Natural killer cell (primary cell): ENCODE results near the gene PLEKHA6. TPM values are rescaled to one million over a fixed set of nuclear protein-coding genes. Genes with fewer than 3 reads are reported as not detected.

Source experiments
- ATAC-seq, 3 donors: fragments of 150-1000 bp in 2 of 3; fragments of 200-7000 bp in 1 of 3; cut with Tn5 transposase; 1 replicate in 1 of 3; 2 replicates in 2 of 3; pipeline ENCODE4 v1.10.0; 2021; ENCODE audit warnings: mild to moderate bottlenecking in 2 of 3, moderate library complexity in 2 of 3
- DNase-seq, 2 donors: peaks; one replicate each; pipeline versions ENCODE4 v3.0.0 to v3.0.0-alpha.2; 2013 to 2021; ENCODE audit warnings: mixed read lengths in 1 of 2
- H3K27ac ChIP-seq: one replicate; pipeline ENCODE4 v1.5.1; 2013; ENCODE audit warnings: mild to moderate bottlenecking, low read length
- H3K27me3 ChIP-seq: one replicate; pipeline ENCODE4 v1.6.1; 2013; ENCODE audit warnings: low read length; ENCODE audit not compliant: control insufficient read depth, insufficient read depth
- H3K36me3 ChIP-seq: one replicate; pipeline ENCODE4 v1.6.1; 2013; ENCODE audit warnings: low read length; ENCODE audit not compliant: control insufficient read depth, insufficient read depth
- H3K4me1 ChIP-seq: one replicate; pipeline ENCODE4 v1.6.1; 2013; ENCODE audit warnings: low read length; ENCODE audit not compliant: control insufficient read depth, insufficient read depth
- H3K4me3 ChIP-seq: one replicate; pipeline ENCODE4 v1.5.1; 2013; ENCODE audit warnings: low read length
- H3K9me3 ChIP-seq: one replicate; pipeline ENCODE4 v1.6.1; 2013; ENCODE audit warnings: low read length; ENCODE audit not compliant: control insufficient read depth, insufficient read depth
- H3K27ac Mint-ChIP-seq, 2 donors: one replicate each; pipeline ENCODE4 v1.8.0; 2022; ENCODE audit warnings: mild to moderate bottlenecking in 2 of 2, mixed read lengths in 2 of 2, moderate library complexity in 1 of 2
- H3K27me3 Mint-ChIP-seq, 2 donors: one replicate each; pipeline ENCODE4 v1.8.0; 2022; ENCODE audit warnings: low read depth in 2 of 2, mixed read lengths in 2 of 2
- H3K36me3 Mint-ChIP-seq: one replicate; pipeline ENCODE4 v1.8.0; 2022; ENCODE audit warnings: mixed read lengths
- H3K4me1 Mint-ChIP-seq, 2 donors: one replicate each; pipeline ENCODE4 v1.8.0; 2022; ENCODE audit warnings: mixed read lengths in 2 of 2
- H3K4me3 Mint-ChIP-seq: one replicate; pipeline ENCODE4 v1.8.0; 2022; ENCODE audit warnings: mild to moderate bottlenecking, moderate library complexity, mixed read lengths
- H3K9me3 Mint-ChIP-seq, 2 donors: one replicate each; pipeline ENCODE4 v1.8.0; 2022; ENCODE audit warnings: mixed read lengths in 2 of 2
- WGBS: methylation state at CpG from one replicate; pipeline ENCODE4 v1.1.7; 2013; ENCODE audit warnings: missing lambda C conversion rate; ENCODE audit not compliant: insufficient coverage; 5-methylcytosine and 5-hydroxymethylcytosine counted together
- intact Hi-C: fragments of 100-400 bp; cut with micrococcal nuclease; formaldehyde crosslinking; loops from one replicate; pipeline ENCODE4 v1.14.2; 2022
- total RNA-seq, 4 donors: library from RNA; stranded (reverse); fragments of 120-200 nt in 1 of 4; gene quantifications; one replicate each; pipeline versions ENCODE4 v1.2.3 to v1.2.4, GENCODE V29; 2013 to 2022
- TF ChIP-seq, protein P1 (sequence below): fragments of 200-600 bp; IDR thresholded peaks from one replicate; pipeline ENCODE4 v1.8.0; 2022; ENCODE audit warnings: antibody characterized with exemption

The PLEKHA6 gene
- total RNA-seq, 3 donors from 2014 or later (not counting 1 experiment from before 2014, with no cell fraction given), result 0.10 to 0.43 (median 0.16) TPM

DNA sequence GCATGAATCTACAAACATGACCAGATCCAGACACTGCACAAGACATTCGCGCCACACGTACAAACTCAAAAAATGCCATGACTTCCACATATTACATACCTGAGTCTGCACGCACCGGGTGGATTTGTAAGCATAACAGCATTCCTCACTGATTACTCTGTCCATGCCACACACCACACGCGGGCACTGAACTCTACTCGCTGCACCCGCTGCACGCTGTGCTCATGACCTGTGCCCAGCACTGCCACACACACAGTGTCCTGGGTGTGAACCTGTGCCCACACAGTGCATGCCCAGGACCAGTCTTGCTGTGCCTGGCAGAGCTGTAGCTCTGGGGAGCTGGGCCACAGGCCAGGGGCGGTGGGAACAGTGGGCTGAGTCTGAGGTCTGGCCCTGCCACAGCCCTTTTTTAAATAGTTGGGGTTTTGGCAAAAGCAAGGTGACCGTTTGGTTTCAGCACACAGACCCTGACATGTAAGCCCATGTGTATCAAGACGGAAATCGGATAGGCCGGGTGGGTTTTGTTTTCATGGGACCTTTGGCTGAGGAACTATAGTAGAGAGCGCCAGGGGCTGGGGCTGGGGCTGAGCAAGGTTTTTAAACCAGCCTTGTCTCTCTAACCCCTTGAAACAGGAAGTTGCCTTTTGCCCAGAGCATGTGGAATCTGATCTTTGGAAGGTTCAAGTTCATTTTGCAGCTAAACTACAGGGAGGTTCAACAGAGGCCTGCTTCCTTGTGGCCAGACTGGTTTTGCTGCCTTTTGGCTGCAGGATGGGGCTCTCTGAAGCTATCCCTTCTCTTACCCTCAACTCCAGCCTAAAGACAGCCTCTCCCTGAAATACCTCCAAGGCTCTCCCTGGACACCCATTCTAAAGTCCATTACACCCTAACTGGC, 133.6 kb downstream of the PLEKHA6 start:
- Histone ChIP-seq H3K27me3 (no peaks in the 10 kb centered on the region), H3K36me3 (no peaks in the 10 kb centered on the region), H3K4me1 (no peaks in the 10 kb centered on the region), H3K4me3 (no peak overlapping the region), H3K9me3 (no peaks in the 10 kb centered on the region), H3K27ac (no peak overlapping the region)
- TF ChIP-seq, protein P1, sequence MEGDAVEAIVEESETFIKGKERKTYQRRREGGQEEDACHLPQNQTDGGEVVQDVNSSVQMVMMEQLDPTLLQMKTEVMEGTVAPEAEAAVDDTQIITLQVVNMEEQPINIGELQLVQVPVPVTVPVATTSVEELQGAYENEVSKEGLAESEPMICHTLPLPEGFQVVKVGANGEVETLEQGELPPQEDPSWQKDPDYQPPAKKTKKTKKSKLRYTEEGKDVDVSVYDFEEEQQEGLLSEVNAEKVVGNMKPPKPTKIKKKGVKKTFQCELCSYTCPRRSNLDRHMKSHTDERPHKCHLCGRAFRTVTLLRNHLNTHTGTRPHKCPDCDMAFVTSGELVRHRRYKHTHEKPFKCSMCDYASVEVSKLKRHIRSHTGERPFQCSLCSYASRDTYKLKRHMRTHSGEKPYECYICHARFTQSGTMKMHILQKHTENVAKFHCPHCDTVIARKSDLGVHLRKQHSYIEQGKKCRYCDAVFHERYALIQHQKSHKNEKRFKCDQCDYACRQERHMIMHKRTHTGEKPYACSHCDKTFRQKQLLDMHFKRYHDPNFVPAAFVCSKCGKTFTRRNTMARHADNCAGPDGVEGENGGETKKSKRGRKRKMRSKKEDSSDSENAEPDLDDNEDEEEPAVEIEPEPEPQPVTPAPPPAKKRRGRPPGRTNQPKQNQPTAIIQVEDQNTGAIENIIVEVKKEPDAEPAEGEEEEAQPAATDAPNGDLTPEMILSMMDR, result no peak
- Mint-ChIP-seq H3K36me3 (no peaks in the 10 kb centered on the region), H3K4me3 (no peak overlapping the region), H3K27ac (no peak overlapping the region), H3K9me3 (no peaks in the 10 kb centered on the region), H3K4me1 (no peaks in the 10 kb centered on the region), H3K27me3 (no peaks in the 10 kb centered on the region)
- intact Hi-C loops, result no loop called here
- no peak for ATAC-seq
- WGBS, result 82% methylated on average over 16 of the region's 16 CpGs
- no peak for DNase-seq

DNA sequence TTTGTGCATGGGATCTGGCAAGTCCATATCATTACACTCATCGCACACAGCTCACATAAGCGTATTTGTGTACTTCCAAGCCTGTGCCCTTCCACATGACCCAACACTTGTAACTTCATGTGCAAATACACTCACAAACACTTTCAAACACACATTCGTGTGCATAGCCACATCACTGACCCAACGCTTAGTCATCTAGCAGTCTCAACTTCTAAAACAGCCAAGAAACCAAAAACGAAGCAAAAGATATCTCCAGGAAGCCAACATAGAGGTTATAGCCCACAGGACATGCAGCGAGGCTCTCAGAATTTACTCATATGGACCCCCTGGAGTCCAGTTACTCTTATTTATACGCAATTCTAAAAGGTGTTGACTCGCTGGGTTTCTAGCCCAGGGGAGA, 135.1 kb downstream of the PLEKHA6 start:
- no peaks in the 10 kb centered on the region for H3K36me3 Mint-ChIP-seq
- TF ChIP-seq, protein P1, result no peak
- WGBS, result 73% methylated on average over 8 of the region's 8 CpGs
- no peak overlapping the region for H3K4me3 Mint-ChIP-seq
- no peaks in the 10 kb centered on the region for H3K36me3 ChIP-seq
- no peak overlapping the region for H3K4me3 ChIP-seq
- no peaks in the 10 kb centered on the region for H3K9me3 Mint-ChIP-seq
- intact Hi-C loops, result no loop called here
- ATAC-seq (no peak), DNase-seq (no peak)
- no peaks in the 10 kb centered on the region for H3K27me3 Mint-ChIP-seq
- no peak overlapping the region for H3K27ac Mint-ChIP-seq
- no peak overlapping the region for H3K27ac ChIP-seq
- H3K9me3 ChIP-seq, result no peaks in the 10 kb centered on the region
- H3K4me1 ChIP-seq, result no peaks in the 10 kb centered on the region
- no peaks in the 10 kb centered on the region for H3K27me3 ChIP-seq
- no peaks in the 10 kb centered on the region for H3K4me1 Mint-ChIP-seq

DNA sequence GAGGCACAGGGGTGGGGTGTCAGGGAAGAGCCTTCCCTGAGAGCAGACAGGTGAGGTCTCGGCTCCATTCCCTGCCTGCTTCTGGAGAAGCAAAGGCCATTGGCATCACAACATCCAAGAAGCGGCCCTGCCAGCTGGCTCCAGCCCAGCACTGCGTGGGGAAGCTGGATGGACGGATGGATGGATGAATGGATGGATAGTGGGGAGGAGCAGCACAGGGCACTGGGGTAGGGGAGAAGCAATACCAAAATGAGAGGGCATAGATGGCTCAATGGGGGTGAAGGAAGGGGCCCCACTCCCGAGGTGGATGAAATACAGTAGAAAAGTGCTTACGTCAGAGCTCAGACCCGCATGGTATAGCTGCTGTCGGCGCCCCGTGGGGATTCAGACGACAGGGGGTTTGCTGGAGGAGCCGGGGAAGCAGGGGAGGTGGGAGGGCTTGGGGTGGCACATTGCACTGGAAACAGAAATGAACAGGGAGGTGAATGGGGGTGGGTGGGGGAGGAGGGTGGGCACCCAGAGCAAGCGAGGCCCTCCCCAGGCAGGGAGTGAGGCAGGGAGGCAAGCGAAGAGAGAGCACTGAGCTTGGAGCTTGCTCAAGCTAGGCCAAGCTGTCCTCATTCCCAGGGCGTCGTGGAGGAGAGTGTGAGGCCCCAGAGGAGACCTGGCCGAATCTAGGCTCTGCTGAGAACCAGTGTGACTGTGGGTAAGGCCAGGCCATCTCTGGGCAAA, 136.4 kb downstream of the PLEKHA6 start:
- TF ChIP-seq, protein P1, result no peak
- H3K9me3 Mint-ChIP-seq, result no peaks in the 10 kb centered on the region
- H3K27me3 Mint-ChIP-seq, result no peaks in the 10 kb centered on the region
- intact Hi-C loops, result no loop called here
- peaks cover 7% of the 10 kb centered on the region in 2 donors for H3K4me1 Mint-ChIP-seq
- H3K36me3 Mint-ChIP-seq, result no peaks in the 10 kb centered on the region
- no peak overlapping the region for H3K4me3 ChIP-seq
- no peaks in the 10 kb centered on the region for H3K36me3 ChIP-seq
- no peaks in the 10 kb centered on the region for H3K9me3 ChIP-seq
- no peak for ATAC-seq
- H3K27me3 ChIP-seq, result no peaks in the 10 kb centered on the region
- no peak overlapping the region for H3K27ac ChIP-seq
- 87% methylated on average over 17 of the region's 17 CpGs for WGBS
- H3K27ac Mint-ChIP-seq, result no peak overlapping the region
- peaks cover 6% of the 10 kb centered on the region for H3K4me1 ChIP-seq
- H3K4me3 Mint-ChIP-seq, result no peak overlapping the region
- DNase-seq, result no peak
